H1 (cell line): ENCODE measurements around the gene SLC25A45.

Experiments
- ATF2 ChIP-seq: IDR thresholded peaks from 2 replicates; pipeline ENCODE4 v1.6.1; 2012; ENCODE audit warnings: low read length, inconsistent platforms
- ATF3 ChIP-seq: IDR thresholded peaks from 2 replicates; pipeline ENCODE4 v1.6.1; 2011; ENCODE audit warnings: low read depth, mild to moderate bottlenecking, low read length; ENCODE audit not compliant: insufficient read depth
- CTCF ChIP-seq, 3 experiments: IDR thresholded peaks; 1 replicate in 2 of 3; 2 replicates in 1 of 3; pipeline versions ENCODE4 v1.5.1 to v1.6.1; 2011; ENCODE audit warnings: low read length in 3 of 3, mild to moderate bottlenecking in 3 of 3, inconsistent platforms in 2 of 3, low read depth in 1 of 3, moderate library complexity in 1 of 3; ENCODE audit not compliant: insufficient read depth in 1 of 3; ENCODE audit errors: control extremely low read depth in 1 of 3
- EZH2 ChIP-seq: fragments of 200-600 bp; sonication (generic); IDR thresholded peaks from 2 replicates; pipeline ENCODE4 v1.7.1; 2012; ENCODE audit warnings: low read depth, mild to moderate bottlenecking, moderate library complexity, low read length, inconsistent platforms; ENCODE audit not compliant: severe bottlenecking
- GTF2F1 ChIP-seq: IDR thresholded peaks from 2 replicates; pipeline ENCODE4 v1.6.1; 2012; ENCODE audit warnings: low read depth, low read length, improper control_type of control experiment, borderline replicate concordance
- MAFK ChIP-seq: IDR thresholded peaks from 2 replicates; pipeline ENCODE4 v1.6.1; 2012; ENCODE audit warnings: low read depth, mild to moderate bottlenecking, improper control_type of control experiment, low read length
- NANOG ChIP-seq: IDR thresholded peaks from 2 replicates; pipeline ENCODE4 v1.6.1; 2011; ENCODE audit warnings: low read length, low read depth, mild to moderate bottlenecking, inconsistent platforms; ENCODE audit not compliant: insufficient read depth, poor library complexity, severe bottlenecking
- NRF1 ChIP-seq: IDR thresholded peaks from 2 replicates; pipeline ENCODE4 v1.6.1; 2011; ENCODE audit warnings: mild to moderate bottlenecking, low read depth, low read length, improper control_type of control experiment
- POLR2A ChIP-seq, 2 experiments: IDR thresholded peaks; 1 replicate in 1 of 2; 2 replicates in 1 of 2; pipeline ENCODE4 v1.6.1; 2011; ENCODE audit warnings: low read depth in 2 of 2, low read length in 2 of 2, mild to moderate bottlenecking in 2 of 2; ENCODE audit errors: control extremely low read depth in 1 of 2
- POLR2AphosphoS5 ChIP-seq: IDR thresholded peaks from 2 replicates; pipeline ENCODE4 v1.6.1; 2011; ENCODE audit warnings: low read depth, low read length
- RFX5 ChIP-seq: IDR thresholded peaks from 2 replicates; pipeline ENCODE4 v1.6.1; 2011; ENCODE audit warnings: low read depth, low read length, improper control_type of control experiment, borderline replicate concordance
- SRF ChIP-seq: IDR thresholded peaks from 2 replicates; pipeline ENCODE4 v1.6.1; 2011; ENCODE audit warnings: mild to moderate bottlenecking, low read depth, low read length, moderate library complexity
- TAF1 ChIP-seq: IDR thresholded peaks from 2 replicates; pipeline ENCODE4 v1.6.1; 2011; ENCODE audit warnings: mild to moderate bottlenecking, low read depth, low read length
- USF2 ChIP-seq: IDR thresholded peaks from 2 replicates; pipeline ENCODE4 v1.6.1; 2011; ENCODE audit warnings: low read length, improper control_type of control experiment

- no peak for TF ChIP-seq POLR2AphosphoS5
- TF ChIP-seq CTCF (IDR thresholded peaks at IDR 0.05; ENCODE audit: control extremely low read depth in 1 of 3, insufficient read depth in 1 of 3, low read depth in 1 of 3, low read length in 3 of 3) = no peak
- no peak for TF ChIP-seq RFX5
- no peak for TF ChIP-seq NRF1
- no peak for TF ChIP-seq EZH2
- no peak for TF ChIP-seq POLR2A (IDR thresholded peaks at IDR 0.05; ENCODE audit: control extremely low read depth in 1 of 2, low read depth in 2 of 2, low read length in 2 of 2)
- TF ChIP-seq USF2 = no peak
- TF ChIP-seq ATF2 = no peak
- TF ChIP-seq NANOG = no peak
- no peak for TF ChIP-seq ATF3
- TF ChIP-seq GTF2F1 = no peak
- no peak for TF ChIP-seq SRF
- TF ChIP-seq TAF1 = no peak
- no peak for TF ChIP-seq MAFK
Observed at GRCh38 chr11:65362320-65362931, 20.0 kb downstream of the SLC25A45 start.
